ENCODE results near the gene TRNAU1AP. TPM values are rescaled to one million over a fixed set of nuclear protein-coding genes. Genes with fewer than 3 reads are reported as not detected.

TRNAU1AP gene
- 19.0 and 25.1 TPM in 2 replicates for total RNA-seq
- 31.7 and 35.7 TPM in 2 replicates for polyA plus RNA-seq
- 38.5 and 40.9 TPM in 2 replicates for polyA plus RNA-seq (2012)
- polyA minus RNA-seq (ENCODE audit: low replicate concordance), result 19.2 and 25.7 TPM in 2 replicates

DNA sequence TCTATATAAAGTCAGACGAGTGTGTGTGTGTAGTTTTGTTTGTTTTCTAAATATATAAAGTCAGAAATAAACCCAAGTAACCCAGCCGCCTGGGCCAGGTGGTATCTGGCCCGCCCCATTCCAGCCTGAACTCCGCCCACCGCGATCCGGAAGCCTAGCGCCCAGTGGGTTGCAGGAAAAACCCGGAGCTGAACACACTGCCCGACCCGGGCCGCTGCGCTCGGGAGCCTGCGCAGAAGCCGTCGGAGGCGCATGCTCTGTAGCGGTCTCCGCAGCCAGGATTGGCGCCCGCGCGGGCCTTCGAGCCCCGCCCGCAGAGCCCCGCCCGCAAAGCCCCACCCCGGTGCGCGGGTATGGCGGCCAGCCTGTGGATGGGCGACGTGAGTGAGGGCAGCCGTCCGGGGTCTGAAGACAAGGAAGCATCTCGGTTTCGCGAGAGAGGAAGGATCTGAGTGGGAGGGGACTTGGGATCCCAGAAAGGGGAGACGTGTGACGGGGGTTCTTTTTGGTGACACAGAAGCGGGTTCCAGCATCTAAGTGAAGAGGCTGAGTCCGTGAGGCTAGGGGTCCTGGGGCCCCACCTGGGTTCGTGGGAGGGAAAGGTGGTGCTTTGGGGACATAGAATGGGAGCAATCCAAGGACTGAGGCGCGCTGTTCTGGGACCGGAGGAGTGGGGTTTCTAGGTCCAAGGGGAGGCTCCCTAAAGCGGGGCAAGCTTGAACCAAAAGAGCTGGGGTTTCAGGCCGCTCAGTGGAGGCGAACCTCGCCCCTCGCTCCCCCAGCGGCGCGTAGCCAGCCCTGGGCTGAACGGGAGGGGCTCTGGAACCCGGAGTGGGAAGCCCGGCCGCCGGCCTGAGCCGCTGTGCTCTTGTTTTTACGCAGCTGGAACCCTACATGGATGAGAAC lies at the start of gene TRNAU1AP:
TSS of gene TRNAU1AP (plus strand) at position 328 of the 906 bp plus-strand sequence. CDS start at position 354, 26 bp downstream.
- Histone ChIP-seq H2AFZ (ENCODE audit: low read length) (peak within 1 kb of the TSS; percentile 96), H3K27me3 (ENCODE audit: control insufficient read depth, insufficient read depth, low read length) (no peaks in the 10 kb centered on the region), H3K4me1 (ENCODE audit: control insufficient read depth, extremely low read depth, insufficient read depth, low read length) (peaks cover 6% of the 10 kb centered on the region), H3K27ac (ENCODE audit: insufficient read depth, low read length) (peak within 1 kb of the TSS; percentile 82), H4K20me1 (ENCODE audit: control insufficient read depth, extremely low read depth, insufficient read depth, low read length) (no peaks in the 10 kb centered on the region), H3K36me3 (ENCODE audit: control insufficient read depth, insufficient read depth, low read length) (no peaks in the 10 kb centered on the region), H3K4me2 (ENCODE audit: extremely low read depth, insufficient read depth, low read length) (peak within 1 kb of the TSS; percentile 83), H3K79me2 (ENCODE audit: control insufficient read depth, insufficient read depth, low read length) (peaks cover 3% of the 10 kb centered on the region), H3K4me3 (replicated peaks in 1 of 4; ENCODE audit: control extremely low read depth in 1 of 4, insufficient read depth in 1 of 4, low read depth in 3 of 4, low read length in 4 of 4) (peak within 1 kb of the TSS; percentile 86 to 99 (median 94)), H3K9ac (ENCODE audit: insufficient read depth, low read length) (peak within 1 kb of the TSS; percentile 80), H3K9me3 (ENCODE audit: control insufficient read depth, insufficient read depth, low read depth, low read length) (no peaks in the 10 kb centered on the region)
- TF ChIP-seq CTCF (conservative IDR thresholded peaks at IDR 0.05 in 1 of 2, IDR thresholded peaks at IDR 0.05 in 1 of 2; ENCODE audit: low read depth in 1 of 2, low read length in 2 of 2), result no peak
- no peak for TF ChIP-seq EZH2 (IDR thresholded peaks at IDR 0.05; ENCODE audit: low read length, missing control alignments)
- DNase-seq (ENCODE audit: low read depth in 2 of 2), result peak; percentile 95 to 96

DNA sequence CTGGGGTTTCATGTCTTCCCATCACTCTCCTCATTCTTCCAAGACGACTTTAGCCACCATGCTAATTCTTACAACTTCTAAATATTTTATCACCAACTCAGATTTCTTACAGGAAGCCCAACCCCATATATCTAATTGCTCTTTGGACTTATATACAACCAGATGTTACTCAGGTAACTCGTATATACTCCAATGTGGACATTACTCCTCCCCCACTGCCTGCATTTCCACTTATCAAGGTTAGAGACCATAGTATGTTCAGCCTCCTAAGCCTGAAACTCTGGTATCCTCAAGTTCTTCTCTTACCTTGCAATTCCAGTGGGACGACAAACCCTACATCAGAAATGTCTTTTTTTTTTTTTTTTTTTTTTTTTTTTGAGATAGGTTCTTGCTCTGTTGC lies 49.8 kb upstream of the TRNAU1AP start:
- no peak overlapping the region for H3K27ac ChIP-seq (ENCODE audit: insufficient read depth, low read length)
- no peaks in the 10 kb centered on the region for H3K9me3 ChIP-seq (ENCODE audit: control insufficient read depth, insufficient read depth, low read depth, low read length)
- peaks cover under 1% of the 10 kb centered on the region for H3K36me3 ChIP-seq (ENCODE audit: control insufficient read depth, insufficient read depth, low read length)
- no peak overlapping the region for H3K4me2 ChIP-seq (ENCODE audit: extremely low read depth, insufficient read depth, low read length)
- H4K20me1 ChIP-seq (ENCODE audit: control insufficient read depth, extremely low read depth, insufficient read depth, low read length), result no peaks in the 10 kb centered on the region
- H3K27me3 ChIP-seq (ENCODE audit: control insufficient read depth, insufficient read depth, low read length), result no peaks in the 10 kb centered on the region
- no peak overlapping the region for H3K9ac ChIP-seq (ENCODE audit: insufficient read depth, low read length)
- TF ChIP-seq EZH2 (IDR thresholded peaks at IDR 0.05; ENCODE audit: low read length, missing control alignments) (no peak), CTCF (conservative IDR thresholded peaks at IDR 0.05 in 1 of 2, IDR thresholded peaks at IDR 0.05 in 1 of 2; ENCODE audit: low read depth in 1 of 2, low read length in 2 of 2) (no peak)
- H3K79me2 ChIP-seq (ENCODE audit: control insufficient read depth, insufficient read depth, low read length), result peaks cover 22% of the 10 kb centered on the region
- DNase-seq (ENCODE audit: low read depth in 2 of 2), result no peak
- no peak overlapping the region for H2AFZ ChIP-seq (ENCODE audit: low read length)
- H3K4me1 ChIP-seq (ENCODE audit: control insufficient read depth, extremely low read depth, insufficient read depth, low read length), result no peaks in the 10 kb centered on the region
- no peak overlapping the region for H3K4me3 ChIP-seq (replicated peaks in 1 of 4; ENCODE audit: control extremely low read depth in 1 of 4, insufficient read depth in 1 of 4, low read depth in 3 of 4, low read length in 4 of 4)

GRCh38 chr1:28505406-28506187 lies 47.3 kb upstream of the TRNAU1AP start, which contains the start of gene RCC1:
RCC1 (plus strand) TSS chr1:28506043; CDS start chr1:28529867, 23,824 bp downstream.
- H3K4me1 ChIP-seq (ENCODE audit: control insufficient read depth, extremely low read depth, insufficient read depth, low read length), result peaks cover 10% of the 10 kb centered on the region
- H3K4me2 ChIP-seq (ENCODE audit: extremely low read depth, insufficient read depth, low read length), result peak within 1 kb of the TSS; percentile 86
- TF ChIP-seq EZH2 (IDR thresholded peaks at IDR 0.05; ENCODE audit: low read length, missing control alignments), result no peak
- no peak for TF ChIP-seq CTCF (conservative IDR thresholded peaks at IDR 0.05 in 1 of 2, IDR thresholded peaks at IDR 0.05 in 1 of 2; ENCODE audit: low read depth in 1 of 2, low read length in 2 of 2)
- peaks cover 17% of the 10 kb centered on the region for H3K36me3 ChIP-seq (ENCODE audit: control insufficient read depth, insufficient read depth, low read length)
- DNase-seq (ENCODE audit: low read depth in 2 of 2), result peak; percentile 97 to 99
- H3K9ac ChIP-seq (ENCODE audit: insufficient read depth, low read length), result peak within 1 kb of the TSS; percentile 91
- H3K27ac ChIP-seq (ENCODE audit: insufficient read depth, low read length), result peak within 1 kb of the TSS; percentile 79
- peak within 1 kb of the TSS; percentile 68 to 99 (median 81) for H3K4me3 ChIP-seq (replicated peaks in 1 of 4; ENCODE audit: control extremely low read depth in 1 of 4, insufficient read depth in 1 of 4, low read depth in 3 of 4, low read length in 4 of 4)
- no peaks in the 10 kb centered on the region for H4K20me1 ChIP-seq (ENCODE audit: control insufficient read depth, extremely low read depth, insufficient read depth, low read length)
- peak within 1 kb of the TSS; percentile 70 for H2AFZ ChIP-seq (ENCODE audit: low read length)
- peaks cover 47% of the 10 kb centered on the region for H3K79me2 ChIP-seq (ENCODE audit: control insufficient read depth, insufficient read depth, low read length)
- H3K27me3 ChIP-seq (ENCODE audit: control insufficient read depth, insufficient read depth, low read length), result no peaks in the 10 kb centered on the region
- H3K9me3 ChIP-seq (ENCODE audit: control insufficient read depth, insufficient read depth, low read depth, low read length), result no peaks in the 10 kb centered on the region

Data from fibroblast of lung (primary cell).